RWPE2 (cell line): ENCODE results near the gene GBX2.

ENCODE experiments used
- ATAC-seq: fragments of 200-7000 bp; cut with Tn5 transposase; 3 replicates; pipeline ENCODE4 v1.9.1; 2021; ENCODE audit warnings: low read depth
- DNase-seq: peaks from one replicate; pipeline ENCODE4 v3.0.0-alpha.2; 2020; ENCODE audit warnings: low spot score
- H3K27ac ChIP-seq: fragments of 450-650 bp; 2 replicates; pipeline ENCODE4 v1.5.1; 2017; ENCODE audit warnings: mild to moderate bottlenecking; ENCODE audit not compliant: poor library complexity, severe bottlenecking
- H3K27me3 ChIP-seq: fragments of 250-450 bp; sonication (Bioruptor Pico); 2 replicates; pipeline ENCODE4 v1.5.1; 2021; ENCODE audit warnings: mild to moderate bottlenecking, moderate library complexity; ENCODE audit not compliant: insufficient read depth, poor library complexity, severe bottlenecking
- H3K36me3 ChIP-seq: fragments of 250-450 bp; sonication (Bioruptor Pico); 2 replicates; pipeline ENCODE4 v1.5.1; 2020; ENCODE audit warnings: low read depth, mild to moderate bottlenecking, moderate library complexity
- H3K4me1 ChIP-seq: fragments of 250-450 bp; sonication (Bioruptor Pico); 2 replicates; pipeline ENCODE4 v1.5.1; 2021; ENCODE audit warnings: mild to moderate bottlenecking, moderate library complexity; ENCODE audit not compliant: insufficient read depth, poor library complexity, severe bottlenecking
- H3K4me3 ChIP-seq: fragments of 250-450 bp; sonication (Bioruptor Pico); 2 replicates; pipeline ENCODE4 v1.5.1; 2021; ENCODE audit warnings: mild to moderate bottlenecking, moderate library complexity; ENCODE audit not compliant: severe bottlenecking
- H3K9me3 ChIP-seq: fragments of 250-450 bp; sonication (Bioruptor Pico); 2 replicates; pipeline ENCODE4 v1.5.1; 2021; ENCODE audit warnings: mild to moderate bottlenecking, moderate library complexity; ENCODE audit not compliant: severe bottlenecking
- TF ChIP-seq, protein P1 (sequence below): fragments of 450-650 bp; IDR thresholded peaks from one replicate; pipeline ENCODE4 v1.5.1; 2017; ENCODE audit warnings: mild to moderate bottlenecking, moderate library complexity; ENCODE audit not compliant: poor library complexity, severe bottlenecking

GBX2 gene

GRCh38 chr2:236178890-236179235 lies 10.7 kb upstream of the GBX2 start:
- Histone ChIP-seq H3K4me1 (peaks cover 18% of the 10 kb centered on the region), H3K27me3 (peaks cover 23% of the 10 kb centered on the region), H3K27ac (peak overlapping the region; percentile 73), H3K9me3 (no peaks in the 10 kb centered on the region), H3K4me3 (peak overlapping the region; percentile 22), H3K36me3 (no peaks in the 10 kb centered on the region)
- DNase-seq (no peak), ATAC-seq (no peak)
- TF ChIP-seq, protein P1, sequence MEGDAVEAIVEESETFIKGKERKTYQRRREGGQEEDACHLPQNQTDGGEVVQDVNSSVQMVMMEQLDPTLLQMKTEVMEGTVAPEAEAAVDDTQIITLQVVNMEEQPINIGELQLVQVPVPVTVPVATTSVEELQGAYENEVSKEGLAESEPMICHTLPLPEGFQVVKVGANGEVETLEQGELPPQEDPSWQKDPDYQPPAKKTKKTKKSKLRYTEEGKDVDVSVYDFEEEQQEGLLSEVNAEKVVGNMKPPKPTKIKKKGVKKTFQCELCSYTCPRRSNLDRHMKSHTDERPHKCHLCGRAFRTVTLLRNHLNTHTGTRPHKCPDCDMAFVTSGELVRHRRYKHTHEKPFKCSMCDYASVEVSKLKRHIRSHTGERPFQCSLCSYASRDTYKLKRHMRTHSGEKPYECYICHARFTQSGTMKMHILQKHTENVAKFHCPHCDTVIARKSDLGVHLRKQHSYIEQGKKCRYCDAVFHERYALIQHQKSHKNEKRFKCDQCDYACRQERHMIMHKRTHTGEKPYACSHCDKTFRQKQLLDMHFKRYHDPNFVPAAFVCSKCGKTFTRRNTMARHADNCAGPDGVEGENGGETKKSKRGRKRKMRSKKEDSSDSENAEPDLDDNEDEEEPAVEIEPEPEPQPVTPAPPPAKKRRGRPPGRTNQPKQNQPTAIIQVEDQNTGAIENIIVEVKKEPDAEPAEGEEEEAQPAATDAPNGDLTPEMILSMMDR: no peak

DNA sequence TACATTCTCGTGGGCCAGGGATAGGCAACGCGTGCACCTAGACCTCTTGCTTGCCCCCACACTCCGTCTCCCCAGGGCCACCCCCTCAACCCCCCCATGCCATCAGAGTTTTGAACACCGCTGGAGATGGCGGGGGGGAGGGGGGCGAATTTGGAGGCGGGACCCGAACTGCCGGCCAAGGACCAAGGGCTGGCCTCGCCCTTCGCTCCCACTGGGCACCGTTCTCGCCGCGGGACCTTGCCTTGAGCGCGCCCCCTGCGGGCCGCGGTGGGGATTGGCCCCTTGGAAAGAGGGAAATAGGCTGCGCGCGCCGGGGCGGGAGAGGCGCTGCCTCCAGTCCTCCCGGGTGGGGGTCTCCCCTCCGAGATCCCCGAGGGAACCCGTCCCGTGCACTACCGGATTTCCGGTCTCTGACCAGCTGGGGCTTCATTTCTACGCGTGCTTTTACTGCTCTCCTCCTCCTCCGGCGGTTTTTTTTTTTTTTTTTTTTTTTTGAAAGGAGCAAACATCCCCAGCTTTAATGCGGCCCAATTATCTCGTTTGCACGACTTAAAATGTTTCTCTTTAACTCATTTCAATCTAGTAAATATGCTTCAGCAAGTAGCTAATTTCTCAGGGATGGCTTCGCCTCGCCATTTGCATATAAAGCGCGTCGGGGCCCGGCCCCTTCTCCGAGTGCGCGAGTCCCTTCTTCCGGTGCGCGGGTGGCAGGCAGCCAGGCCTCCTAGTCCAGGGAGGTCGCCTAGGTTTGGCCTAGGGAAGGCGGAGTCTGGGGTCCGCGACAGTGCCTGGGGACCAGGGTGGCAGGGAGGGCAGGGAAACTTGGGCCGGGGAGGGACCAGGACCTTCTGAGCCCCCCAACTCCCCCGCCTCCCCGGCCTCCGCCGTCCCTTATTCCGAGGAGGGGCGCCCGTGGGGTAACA lies 10.0 kb upstream of the GBX2 start:
- Histone ChIP-seq H3K4me1 (peaks cover 18% of the 10 kb centered on the region), H3K4me3 (peak overlapping the region; percentile 22), H3K36me3 (no peaks in the 10 kb centered on the region), H3K27ac (peak overlapping the region; percentile 73), H3K9me3 (no peaks in the 10 kb centered on the region), H3K27me3 (peaks cover 30% of the 10 kb centered on the region)
- no peak for DNase-seq
- TF ChIP-seq, protein P1: peak; percentile 88
- peak; percentile 44 for ATAC-seq

DNA sequence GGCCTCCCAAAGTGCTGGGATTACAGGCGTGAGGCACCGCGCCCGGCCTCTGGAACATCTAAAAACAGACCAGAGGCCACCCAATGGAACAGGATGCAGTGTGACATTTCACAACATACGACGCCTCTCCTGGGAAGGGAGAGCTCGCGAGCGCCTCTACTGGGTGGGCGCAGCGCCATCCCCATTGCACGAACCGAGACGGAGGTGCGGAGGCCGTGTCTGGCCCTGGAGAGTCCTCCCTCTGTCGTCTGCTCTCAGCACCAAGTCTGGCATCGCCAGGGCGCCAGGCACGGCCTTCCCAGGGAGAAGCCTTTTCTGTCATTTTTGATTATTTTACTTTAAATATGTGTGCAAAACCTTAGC lies 9.4 kb upstream of the GBX2 start:
- Histone ChIP-seq H3K4me1 (peaks cover 18% of the 10 kb centered on the region), H3K36me3 (no peaks in the 10 kb centered on the region), H3K27ac (no peak overlapping the region), H3K27me3 (peaks cover 36% of the 10 kb centered on the region), H3K4me3 (no peak overlapping the region), H3K9me3 (no peaks in the 10 kb centered on the region)
- no peak for DNase-seq
- TF ChIP-seq, protein P1: no peak
- ATAC-seq: no peak

DNA sequence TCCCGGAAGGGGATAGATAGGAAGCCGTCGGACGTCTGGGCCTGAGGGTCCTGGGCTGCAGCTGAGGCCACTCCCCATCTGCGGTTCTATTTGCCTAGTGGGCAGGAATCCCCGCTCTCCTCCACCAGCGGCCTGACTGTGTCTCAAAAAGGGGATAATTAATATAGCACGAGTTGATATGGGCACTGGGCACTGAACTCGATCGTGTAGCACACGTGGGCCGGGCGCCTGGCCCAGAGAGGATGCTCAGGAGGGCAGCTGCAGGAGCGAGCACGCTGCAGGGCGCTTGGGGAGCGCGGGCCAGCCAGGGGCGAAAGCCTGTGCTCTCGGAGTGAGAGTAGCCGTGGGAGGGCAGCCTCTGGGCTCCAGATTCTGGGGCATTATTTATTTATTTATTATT lies 8.8 kb upstream of the GBX2 start:
- H3K4me3 ChIP-seq: no peak overlapping the region
- H3K27ac ChIP-seq: no peak overlapping the region
- ATAC-seq (no peak), DNase-seq (no peak)
- no peaks in the 10 kb centered on the region for H3K36me3 ChIP-seq
- TF ChIP-seq, protein P1: no peak
- H3K9me3 ChIP-seq: no peaks in the 10 kb centered on the region
- peaks cover 18% of the 10 kb centered on the region for H3K4me1 ChIP-seq
- peaks cover 42% of the 10 kb centered on the region for H3K27me3 ChIP-seq

- Histone ChIP-seq H3K27ac (no peak overlapping the region), H3K4me3 (no peak overlapping the region), H3K9me3 (no peaks in the 10 kb centered on the region), H3K4me1 (peaks cover 18% of the 10 kb centered on the region), H3K27me3 (peaks cover 48% of the 10 kb centered on the region), H3K36me3 (no peaks in the 10 kb centered on the region)
- ATAC-seq (no peak), DNase-seq (no peak)
- TF ChIP-seq, protein P1: peak; percentile 52
These were observed 8.2 kb upstream of the GBX2 start for GRCh38 chr2:236176417-236176816.
